HepG2 (cell line): ENCODE data around the gene AKR7A3. TPM values are rescaled to one million over a fixed set of nuclear protein-coding genes. Genes with fewer than 3 reads are reported as not detected.

ENCODE experiments used
- ATF2 ChIP-seq: sonication (generic); formaldehyde crosslinking; IDR thresholded peaks from 2 replicates; pipeline ENCODE4 v1.4.0; 2020; ENCODE audit warnings: missing genetic modification reagents
- ATF4 ChIP-seq, 2 experiments: fragments of 450-650 bp in 1 of 2; sonication (generic) in 1 of 2; formaldehyde crosslinking; IDR thresholded peaks; 2 replicates each; pipeline versions ENCODE4 v1.5.0 to v1.8.0; 2020 to 2022; ENCODE audit warnings: mild to moderate bottlenecking in 1 of 2, missing genetic modification reagents in 1 of 2
- CBFB ChIP-seq: sonication (generic); formaldehyde crosslinking; IDR thresholded peaks from 2 replicates; pipeline ENCODE4 v1.4.0; 2020; ENCODE audit warnings: missing genetic modification reagents
- CCDC6 ChIP-seq: sonication (generic); formaldehyde crosslinking; IDR thresholded peaks from 2 replicates; pipeline ENCODE4 v1.8.1; 2022; ENCODE audit warnings: mild to moderate bottlenecking, missing genetic modification reagents, moderate library complexity
- DMAP1 ChIP-seq: IDR thresholded peaks from 2 replicates; pipeline ENCODE4 v1.6.1; 2016
- DMTF1 ChIP-seq: sonication (generic); formaldehyde crosslinking; IDR thresholded peaks from 2 replicates; pipeline ENCODE4 v1.4.0; 2020; ENCODE audit warnings: mild to moderate bottlenecking, missing genetic modification reagents
- FOXM1 ChIP-seq: sonication (generic); formaldehyde crosslinking; IDR thresholded peaks from 2 replicates; pipeline ENCODE4 v1.5.0; 2020; ENCODE audit warnings: missing genetic modification reagents
- GATAD1 ChIP-seq: IDR thresholded peaks from 2 replicates; pipeline ENCODE4 v1.6.1; 2016; ENCODE audit warnings: missing genetic modification reagents, missing compliant biosample characterization
- HCFC1 ChIP-seq: fragments of 150-350 bp; IDR thresholded peaks from 2 replicates; pipeline ENCODE4 v1.6.1; 2014; ENCODE audit warnings: low read depth, low read length
- KLF16 ChIP-seq, 2 experiments: sonication (generic) in 1 of 2; formaldehyde crosslinking in 1 of 2; IDR thresholded peaks; 2 replicates each; pipeline versions ENCODE4 v1.6.1 to v1.8.0; 2016 to 2023; ENCODE audit warnings: missing genetic modification reagents in 2 of 2, missing compliant biosample characterization in 1 of 2
- NCOA2 ChIP-seq: sonication (generic); formaldehyde crosslinking; IDR thresholded peaks from 2 replicates; pipeline ENCODE4 v1.8.0; 2022; ENCODE audit warnings: inconsistent platforms
- PRDM15 ChIP-seq: sonication (generic); formaldehyde crosslinking; IDR thresholded peaks from 2 replicates; pipeline ENCODE4 v1.4.0; 2020; ENCODE audit warnings: missing genetic modification reagents
- ZBTB44 ChIP-seq: sonication (generic); formaldehyde crosslinking; IDR thresholded peaks from 2 replicates; pipeline ENCODE4 v1.4.0; 2020; ENCODE audit warnings: missing genetic modification reagents
- ZNF235 ChIP-seq: sonication (generic); formaldehyde crosslinking; IDR thresholded peaks from 2 replicates; pipeline ENCODE4 v1.8.1; 2023; ENCODE audit warnings: mild to moderate bottlenecking, missing genetic modification reagents, borderline replicate concordance
- ZNF460 ChIP-seq: sonication (generic); formaldehyde crosslinking; IDR thresholded peaks from 2 replicates; pipeline ENCODE4 v1.5.1; 2020; ENCODE audit warnings: missing genetic modification reagents, mild to moderate bottlenecking, borderline replicate concordance
- ZNF746 ChIP-seq: sonication (generic); formaldehyde crosslinking; IDR thresholded peaks from 2 replicates; pipeline ENCODE4 v1.8.0; 2022; ENCODE audit warnings: mild to moderate bottlenecking, missing genetic modification reagents
- ZNF784 ChIP-seq: sonication (generic); formaldehyde crosslinking; IDR thresholded peaks from 2 replicates; pipeline ENCODE4 v1.5.1; 2020; ENCODE audit warnings: missing genetic modification reagents, mild to moderate bottlenecking, borderline replicate concordance
- polyA plus RNA-seq, 8 experiments: library from polyadenylated mRNA; depleted of rRNA in 3 of 8; stranded (reverse) in 7 of 8; unstranded in 1 of 8; fragments of >200 nt; fragmentation: Illumina TruSeq in 4 of 8; extraction: Trizol in 4 of 8; gene quantifications; 2 replicates each; pipeline versions ENCODE4 v1.2.1 to v1.2.3, GENCODE V29; 2011 to 2016; ENCODE audit warnings: low read depth in 4 of 8, missing spikeins in 1 of 8, mixed read lengths in 1 of 8; ENCODE audit not compliant: insufficient read depth in 1 of 8
- total RNA-seq, 5 experiments: library from RNA; depleted of rRNA; stranded (reverse); fragments of >200 nt; fragmentation: Illumina TruSeq; extraction: Trizol; gene quantifications; 2 replicates each; pipeline ENCODE4 v1.2.3, GENCODE V29; 2016; ENCODE audit warnings: low read depth in 1 of 5

The AKR7A3 gene
- total and polyA plus RNA-seq, 2 of the 13 experiments (the other 11 are each of a cell fraction or from before 2014, with no cell fraction given): 0.58 to 1.00 TPM

- TF ChIP-seq ZBTB44 (CRISPR knock-in tag) (peak; percentile 16; the same call in 1 of the 2 replicates), KLF16 (CRISPR knock-in tag; IDR thresholded peaks at IDR 0.05) (peak in 1 of 2 experiments; percentile 56; a peak in 2 of 4 replicates), GATAD1 (CRISPR knock-in tag) (peak; percentile 38), DMAP1 (peak; percentile 43; the same call in 1 of the 2 replicates), ATF4 (CRISPR knock-in tag; IDR thresholded peaks at IDR 0.05) (peak in 1 of 2 experiments; percentile 34; a peak in 1 of 4 replicates), CBFB (no peak), ZNF746 (0 out of 2 replicates have a peak, but pooled peaks have one; percentile 67), DMTF1 (CRISPR knock-in tag) (no peak), ZNF784 (CRISPR knock-in tag) (peak; percentile 64; the same call in 1 of the 2 replicates), FOXM1 (CRISPR knock-in tag) (no peak), PRDM15 (CRISPR knock-in tag) (no peak), ZNF235 (CRISPR knock-in tag) (0 out of 2 replicates have a peak, but pooled peaks have one; percentile 87), ZNF460 (CRISPR knock-in tag) (no peak; the same call in 1 of the 2 replicates), ATF2 (CRISPR knock-in tag) (0 out of 2 replicates have a peak, but pooled peaks have one; percentile 4), CCDC6 (0 out of 2 replicates have a peak, but pooled peaks have one; percentile 52), NCOA2 (CRISPR knock-in tag) (peak; percentile 14; the same call in 1 of the 2 replicates), HCFC1 (peak; percentile 18; the same call in 1 of the 2 replicates)
Observed at GRCh38 chr1:19311931-19312781, 23.6 kb upstream of the AKR7A3 start, which contains the start of the genes AKR7A2 and SLC66A1 (continued).
